SK-N-SH (cell line): ENCODE data around the gene LGR6. TPM values are rescaled to one million over a fixed set of nuclear protein-coding genes. Genes with fewer than 3 reads are reported as not detected.

Experiments used
- CTCF ChIA-PET: fragments of 300-600, 350-600 bp; formaldehyde crosslinking; extraction: SDS; loops from one replicate; lab custom pipeline; 2021; lab: Yijun Ruan, JAX
- POLR2A ChIA-PET: fragments of 350-600 bp; sonication (Branson Sonifier 250); formaldehyde crosslinking; extraction: SDS; loops from one replicate; lab custom pipeline; 2020; ENCODE audit warnings: antibody characterized with exemption, inconsistent platforms; lab: Yijun Ruan, JAX
- DNase-seq: peaks from one replicate; pipeline ENCODE4 v3.0.0; 2012
- H2AFZ ChIP-seq: fragments of 200-600 bp; sonication (generic); 2 replicates; pipeline ENCODE4 v1.8.1; 2016; ENCODE audit warnings: antibody characterized with exemption, mild to moderate bottlenecking, low read depth
- H3F3A ChIP-seq: fragments of 200-600 bp; sonication (generic); replicated peaks from 2 replicates; pipeline ENCODE3; 2016; ENCODE audit warnings: antibody characterized with exemption, mild to moderate bottlenecking; ENCODE audit not compliant: insufficient read depth
- H3K27ac ChIP-seq, 2 experiments: fragments of 200-500 bp in 1 of 2; fragments of 200-600 bp in 1 of 2; sonication (Bioruptor generic) in 1 of 2; sonication (generic), shearing (Covaris generic) in 1 of 2; 2 replicates each; pipeline versions ENCODE4 v1.5.1 to v1.6.1; 2014 to 2016; ENCODE audit warnings: low read depth in 2 of 2, inconsistent platforms in 1 of 2, low read length in 1 of 2, mild to moderate bottlenecking in 1 of 2, mixed read lengths in 1 of 2
- H3K27me3 ChIP-seq: fragments of 200-600 bp; sonication (generic), shearing (Covaris generic); 2 replicates; pipeline ENCODE4 v1.6.1; 2016; ENCODE audit warnings: mixed run types; ENCODE audit not compliant: insufficient read depth
- H3K36me3 ChIP-seq, 2 experiments: fragments of 200-500 bp in 1 of 2; fragments of 200-600 bp in 1 of 2; sonication (Bioruptor generic) in 1 of 2; sonication (generic) in 1 of 2; replicated peaks in 1 of 2; 2 replicates each; pipeline versions ENCODE3 to v1.5.1; 2014 to 2016; ENCODE audit warnings: low read length in 1 of 2, mild to moderate bottlenecking in 1 of 2; ENCODE audit not compliant: insufficient read depth in 2 of 2, control insufficient read depth in 1 of 2
- H3K4me1 ChIP-seq, 2 experiments: fragments of 200-500 bp in 1 of 2; fragments of 200-600 bp in 1 of 2; sonication (Bioruptor generic) in 1 of 2; sonication (generic), shearing (Covaris generic) in 1 of 2; 2 replicates each; pipeline versions ENCODE4 v1.5.1 to v1.6.1; 2014 to 2016; ENCODE audit warnings: low read depth in 1 of 2, low read length in 1 of 2, mixed run types in 1 of 2; ENCODE audit not compliant: insufficient read depth in 2 of 2, control insufficient read depth in 1 of 2
- H3K4me2 ChIP-seq: fragments of 200-600 bp; sonication (generic), shearing (Covaris generic); 2 replicates; pipeline ENCODE4 v1.6.1; 2017; ENCODE audit warnings: mixed run types
- H3K4me3 ChIP-seq, 2 experiments: fragments of 200-500 bp in 1 of 2; fragments of 200-600 bp in 1 of 2; sonication (Bioruptor generic) in 1 of 2; sonication (generic), shearing (Covaris generic) in 1 of 2; 2 replicates each; pipeline versions ENCODE4 v1.5.1 to v1.8.1; 2014 to 2016; ENCODE audit warnings: low read depth in 2 of 2, inconsistent platforms in 1 of 2, low read length in 1 of 2, mild to moderate bottlenecking in 1 of 2, mixed read lengths in 1 of 2, moderate library complexity in 1 of 2
- H3K79me2 ChIP-seq: fragments of 200-600 bp; sonication (generic); 2 replicates; pipeline ENCODE4 v1.8.1; 2017; ENCODE audit warnings: mild to moderate bottlenecking; ENCODE audit not compliant: insufficient read depth
- H3K9ac ChIP-seq: fragments of 200-600 bp; sonication (generic); 2 replicates; pipeline ENCODE4 v1.6.1; 2017; ENCODE audit warnings: mixed run types
- H3K9me2 ChIP-seq: fragments of 200-600 bp; sonication (generic); 2 replicates; pipeline ENCODE4 v1.6.1; 2017; ENCODE audit warnings: mixed run types
- H3K9me3 ChIP-seq: fragments of 200-600 bp; sonication (generic); 2 replicates; pipeline ENCODE4 v1.6.1; 2017; ENCODE audit warnings: mixed run types, mild to moderate bottlenecking, moderate library complexity
- H4K20me1 ChIP-seq: fragments of 200-600 bp; sonication (generic); 2 replicates; pipeline ENCODE4 v1.6.1; 2017; ENCODE audit warnings: mild to moderate bottlenecking, mixed run types; ENCODE audit not compliant: insufficient read depth
- CHD2 ChIP-seq: fragments of 150-350 bp; IDR thresholded peaks from 2 replicates; pipeline ENCODE4 v1.6.1; 2018; ENCODE audit warnings: low read length; ENCODE audit not compliant: partially characterized antibody
- CTCF ChIP-seq: fragments of 200-600 bp; sonication (generic); IDR thresholded peaks from 2 replicates; pipeline ENCODE4 v1.6.1; 2017; ENCODE audit warnings: antibody characterized with exemption, mild to moderate bottlenecking, moderate library complexity
- EP300 ChIP-seq, 2 experiments: IDR thresholded peaks; 2 replicates each; pipeline versions ENCODE4 v1.4.0 to v1.6.1; 2012; ENCODE audit warnings: borderline replicate concordance in 1 of 2, low read depth in 1 of 2, low read length in 1 of 2
- EZH2phosphoT487 ChIP-seq: fragments of 200-600 bp; sonication (generic); IDR thresholded peaks from 2 replicates; pipeline ENCODE4 v1.6.1; 2017; ENCODE audit warnings: low read depth, mixed run types, mild to moderate bottlenecking, antibody characterized with exemption, moderate library complexity, borderline replicate concordance
- FOSL2 ChIP-seq: IDR thresholded peaks from 2 replicates; pipeline ENCODE4 v1.4.0; 2012; ENCODE audit warnings: low read depth, mild to moderate bottlenecking, moderate library complexity, borderline replicate concordance
- FOXM1 ChIP-seq: IDR thresholded peaks from 2 replicates; pipeline ENCODE4 v1.4.0; 2012; ENCODE audit warnings: low read depth, mild to moderate bottlenecking
- GABPA ChIP-seq: IDR thresholded peaks from 2 replicates; pipeline ENCODE4 v1.4.0; 2012; ENCODE audit warnings: low read depth, mild to moderate bottlenecking
- JUND ChIP-seq: IDR thresholded peaks from 2 replicates; pipeline ENCODE4 v1.4.0; 2012
- NRF1 ChIP-seq: IDR thresholded peaks from 2 replicates; pipeline ENCODE4 v1.6.1; 2012; ENCODE audit warnings: low read depth, mild to moderate bottlenecking, low read length
- RAD21 ChIP-seq: IDR thresholded peaks from 2 replicates; pipeline ENCODE4 v1.6.1; 2012; ENCODE audit warnings: mild to moderate bottlenecking, low read length
- REST ChIP-seq: IDR thresholded peaks from 2 replicates; pipeline ENCODE4 v1.6.1; 2012; ENCODE audit warnings: mild to moderate bottlenecking, low read depth, low read length, moderate library complexity
- SMC3 ChIP-seq: IDR thresholded peaks from 2 replicates; pipeline ENCODE4 v1.6.1; 2012; ENCODE audit warnings: low read depth, low read length, improper control_type of control experiment
- WGBS: methylation state at CpG from one replicate; pipeline ENCODE4 v1.1.6; 2017; ENCODE audit warnings: low lambda C conversion rate; 5-methylcytosine and 5-hydroxymethylcytosine counted together
- polyA plus RNA-seq, 3 experiments: library from polyadenylated mRNA; depleted of rRNA; stranded (reverse); fragments of >200 nt; gene quantifications; 2 replicates each; pipeline ENCODE4 v1.2.3, GENCODE V29; 2012
- TF ChIP-seq, protein P1 (sequence below): IDR thresholded peaks from 2 replicates; pipeline ENCODE4 v1.4.0; 2012; ENCODE audit warnings: low read depth, borderline replicate concordance
- TF ChIP-seq, protein P2 (sequence below): IDR thresholded peaks from 2 replicates; pipeline ENCODE4; 2012
- TF ChIP-seq, protein P3 (sequence below): fragments of 150-350 bp; IDR thresholded peaks from 2 replicates; pipeline ENCODE4 v1.6.1; 2016; ENCODE audit warnings: mild to moderate bottlenecking, low read depth, low read length

LGR6 gene
- polyA plus RNA-seq, 1 of the 3 experiments (the other 2 are of a cell fraction), result 0.03 TPM

DNA sequence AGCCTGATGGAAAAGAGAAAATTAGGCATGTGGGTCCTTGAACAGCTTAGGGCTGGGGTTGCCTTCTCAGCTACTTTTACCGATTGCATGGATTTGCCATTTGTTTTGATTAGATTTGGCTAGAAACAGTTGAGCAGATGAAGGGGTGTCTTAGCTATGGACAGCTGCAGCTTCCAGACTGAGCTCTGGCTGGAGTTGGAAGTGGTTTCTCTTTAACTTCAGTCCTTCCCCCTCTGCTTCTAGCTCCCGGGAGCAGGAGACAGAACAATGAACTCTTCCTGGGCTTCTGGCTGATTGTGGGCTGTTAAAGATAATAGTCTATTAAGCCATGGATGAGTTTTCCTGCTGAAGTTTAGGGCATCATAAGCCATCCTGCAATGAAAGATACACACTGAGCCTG, 97.4 kb downstream of the LGR6 start:
- POLR2A ChIA-PET, result no interaction called here
- H4K20me1 ChIP-seq, result no peaks in the 10 kb centered on the region
- H3K9me2 ChIP-seq, result no peaks in the 10 kb centered on the region
- H3K27ac ChIP-seq, result no peak overlapping the region
- no peaks in the 10 kb centered on the region for H3K36me3 ChIP-seq
- H3K9ac ChIP-seq, result no peak overlapping the region
- no peaks in the 10 kb centered on the region for H3K79me2 ChIP-seq
- TF ChIP-seq NRF1, result no peak
- TF ChIP-seq CTCF, result no peak
- no peak for TF ChIP-seq JUND
- no peak for TF ChIP-seq FOXM1
- no peak for TF ChIP-seq RAD21
- TF ChIP-seq EP300 (IDR thresholded peaks at IDR 0.05; ENCODE audit: borderline replicate concordance in 1 of 2, low read depth in 1 of 2, low read length in 1 of 2), result no peak
- TF ChIP-seq FOSL2, result no peak
- TF ChIP-seq CHD2, result no peak
- TF ChIP-seq, protein P1, sequence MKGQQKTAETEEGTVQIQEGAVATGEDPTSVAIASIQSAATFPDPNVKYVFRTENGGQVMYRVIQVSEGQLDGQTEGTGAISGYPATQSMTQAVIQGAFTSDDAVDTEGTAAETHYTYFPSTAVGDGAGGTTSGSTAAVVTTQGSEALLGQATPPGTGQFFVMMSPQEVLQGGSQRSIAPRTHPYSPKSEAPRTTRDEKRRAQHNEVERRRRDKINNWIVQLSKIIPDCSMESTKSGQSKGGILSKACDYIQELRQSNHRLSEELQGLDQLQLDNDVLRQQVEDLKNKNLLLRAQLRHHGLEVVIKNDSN, result no peak
- no peak for TF ChIP-seq GABPA
- no peak for TF ChIP-seq REST
- TF ChIP-seq EZH2phosphoT487, result no peak
- TF ChIP-seq SMC3, result no peak
- TF ChIP-seq, protein P2, sequence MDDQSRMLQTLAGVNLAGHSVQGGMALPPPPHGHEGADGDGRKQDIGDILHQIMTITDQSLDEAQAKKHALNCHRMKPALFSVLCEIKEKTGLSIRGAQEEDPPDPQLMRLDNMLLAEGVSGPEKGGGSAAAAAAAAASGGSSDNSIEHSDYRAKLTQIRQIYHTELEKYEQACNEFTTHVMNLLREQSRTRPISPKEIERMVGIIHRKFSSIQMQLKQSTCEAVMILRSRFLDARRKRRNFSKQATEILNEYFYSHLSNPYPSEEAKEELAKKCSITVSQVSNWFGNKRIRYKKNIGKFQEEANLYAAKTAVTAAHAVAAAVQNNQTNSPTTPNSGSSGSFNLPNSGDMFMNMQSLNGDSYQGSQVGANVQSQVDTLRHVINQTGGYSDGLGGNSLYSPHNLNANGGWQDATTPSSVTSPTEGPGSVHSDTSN, result no peak
- TF ChIP-seq, protein P3, sequence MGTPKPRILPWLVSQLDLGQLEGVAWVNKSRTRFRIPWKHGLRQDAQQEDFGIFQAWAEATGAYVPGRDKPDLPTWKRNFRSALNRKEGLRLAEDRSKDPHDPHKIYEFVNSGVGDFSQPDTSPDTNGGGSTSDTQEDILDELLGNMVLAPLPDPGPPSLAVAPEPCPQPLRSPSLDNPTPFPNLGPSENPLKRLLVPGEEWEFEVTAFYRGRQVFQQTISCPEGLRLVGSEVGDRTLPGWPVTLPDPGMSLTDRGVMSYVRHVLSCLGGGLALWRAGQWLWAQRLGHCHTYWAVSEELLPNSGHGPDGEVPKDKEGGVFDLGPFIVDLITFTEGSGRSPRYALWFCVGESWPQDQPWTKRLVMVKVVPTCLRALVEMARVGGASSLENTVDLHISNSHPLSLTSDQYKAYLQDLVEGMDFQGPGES, result no peak
- TF ChIP-seq, all 33 proteins: peak for 0
- no peak overlapping the region for H2AFZ ChIP-seq
- peaks cover 4 to 36% of the 10 kb centered on the region in 2 experiments; a peak in 3 of 4 replicates for H3K4me1 ChIP-seq
- no peak for DNase-seq
- H3K4me2 ChIP-seq, result no peak overlapping the region
- CTCF ChIA-PET, result interaction anchor here (0.6 to 1.6 kb wide), 5 partner anchors 16 to 422 kb away, joined by 3 to 6 read pairs (median 4); no protein-coding TSS in a partner anchor
- H3F3A ChIP-seq, result peaks cover 19% of the 10 kb centered on the region
- H3K4me3 ChIP-seq, result no peak overlapping the region
- no peaks in the 10 kb centered on the region for H3K9me3 ChIP-seq
- no peaks in the 10 kb centered on the region for H3K27me3 ChIP-seq
- 90% methylated on average over 2 of the region's 2 CpGs for WGBS
